ENCODE measurements around the gene PBX1.

Gene PBX1

GRCh38 chr1:164706606-164706987, 147.6 kb downstream of the PBX1 start:
- Mint-ChIP-seq H3K27ac (no peak overlapping the region), H3K4me3 (no peak overlapping the region), H3K36me3 (ENCODE audit: low read depth) (no peaks in the 10 kb centered on the region), H3K4me1 (ENCODE audit: low read depth) (no peaks in the 10 kb centered on the region), H3K9me3 (no peaks in the 10 kb centered on the region), H3K27me3 (no peaks in the 10 kb centered on the region)

GRCh38 chr1:164707868-164708331, 148.9 kb downstream of the PBX1 start:
- Mint-ChIP-seq H3K9me3 (no peaks in the 10 kb centered on the region), H3K4me1 (ENCODE audit: low read depth) (no peaks in the 10 kb centered on the region), H3K4me3 (no peak overlapping the region), H3K27ac (no peak overlapping the region), H3K27me3 (no peaks in the 10 kb centered on the region), H3K36me3 (ENCODE audit: low read depth) (no peaks in the 10 kb centered on the region)

DNA sequence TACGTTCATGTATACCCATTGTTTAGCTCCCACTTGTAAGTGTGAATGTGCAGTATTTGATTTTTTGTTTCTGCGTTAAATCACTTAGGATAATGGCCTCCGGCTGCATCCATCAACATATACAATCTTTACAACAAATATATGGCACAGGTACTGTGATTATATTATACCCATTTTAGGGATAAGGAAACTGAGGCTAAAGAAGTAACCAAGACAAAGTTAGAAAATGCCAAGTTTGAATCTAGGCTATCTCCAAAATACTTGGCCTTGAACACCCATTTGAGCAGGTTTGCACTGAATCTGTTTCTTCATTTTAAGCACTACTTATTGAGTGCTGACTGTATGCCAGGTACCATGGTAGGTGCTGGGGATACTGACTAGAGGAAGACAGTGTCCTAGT, 149.6 kb downstream of the PBX1 start:
- H3K27me3 Mint-ChIP-seq = no peaks in the 10 kb centered on the region
- no peak overlapping the region for H3K4me3 Mint-ChIP-seq
- H3K4me1 Mint-ChIP-seq (ENCODE audit: low read depth) = no peaks in the 10 kb centered on the region
- H3K36me3 Mint-ChIP-seq (ENCODE audit: low read depth) = no peaks in the 10 kb centered on the region
- H3K9me3 Mint-ChIP-seq = no peaks in the 10 kb centered on the region
- no peak overlapping the region for H3K27ac Mint-ChIP-seq

DNA sequence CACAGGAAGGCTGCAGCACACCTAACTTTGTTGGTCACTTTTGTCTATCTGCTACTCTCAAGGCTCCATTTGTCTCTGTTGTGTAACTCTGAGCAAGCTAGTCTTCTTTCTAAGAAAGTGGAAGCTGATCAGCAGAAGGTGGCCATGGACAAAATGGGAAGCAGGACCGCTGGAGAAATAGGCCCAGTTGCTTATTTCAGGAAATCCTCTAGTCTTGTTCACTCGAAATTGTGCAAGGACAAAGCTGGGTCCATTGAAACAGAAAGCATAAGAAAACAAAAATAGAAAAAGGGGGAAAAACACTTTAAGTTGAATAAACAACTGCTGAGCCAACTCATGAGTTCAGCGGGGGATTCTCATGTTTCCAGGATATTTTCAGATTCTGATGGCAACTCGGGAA, 150.1 kb downstream of the PBX1 start:
- no peaks in the 10 kb centered on the region for H3K4me1 Mint-ChIP-seq (ENCODE audit: low read depth)
- no peaks in the 10 kb centered on the region for H3K9me3 Mint-ChIP-seq
- H3K27me3 Mint-ChIP-seq = no peaks in the 10 kb centered on the region
- no peak overlapping the region for H3K27ac Mint-ChIP-seq
- H3K36me3 Mint-ChIP-seq (ENCODE audit: low read depth) = no peaks in the 10 kb centered on the region
- no peak overlapping the region for H3K4me3 Mint-ChIP-seq

DNA sequence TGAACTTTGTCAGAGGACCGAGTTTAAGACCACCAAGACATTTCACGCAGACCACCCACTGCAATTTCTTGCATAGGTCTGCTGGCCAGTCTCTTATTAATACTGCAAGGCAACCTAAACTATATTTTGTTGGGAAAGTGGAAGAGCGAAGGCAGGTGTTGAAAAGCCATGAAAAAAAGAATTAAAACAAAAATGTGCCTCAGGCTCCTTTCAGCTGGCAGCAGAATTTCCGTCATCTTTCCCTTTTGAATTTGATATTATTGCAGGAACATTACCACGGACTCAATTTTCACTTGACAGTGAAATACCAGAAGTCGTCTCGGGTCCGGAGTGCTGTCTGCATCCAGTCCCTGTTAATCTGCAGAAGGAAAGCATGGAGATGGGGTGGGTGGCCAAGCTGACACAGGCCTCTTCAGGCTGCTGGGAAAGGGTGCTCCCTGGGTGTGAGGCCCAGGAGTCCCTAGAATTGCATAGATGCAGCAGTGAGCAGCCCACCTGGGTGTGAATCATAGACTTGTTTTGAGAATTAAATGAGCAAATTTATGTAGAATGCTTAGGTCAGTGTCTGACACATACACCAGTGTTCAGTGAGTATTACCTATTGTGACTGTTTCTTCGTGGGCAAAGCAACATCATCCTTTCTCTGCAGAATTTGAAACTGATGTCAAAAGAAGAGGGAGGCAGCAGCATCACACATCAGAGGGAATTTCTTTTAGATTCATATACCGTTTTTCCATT, 150.7 kb downstream of the PBX1 start:
- H3K9me3 Mint-ChIP-seq = no peaks in the 10 kb centered on the region
- no peaks in the 10 kb centered on the region for H3K36me3 Mint-ChIP-seq (ENCODE audit: low read depth)
- no peak overlapping the region for H3K27ac Mint-ChIP-seq

DNA sequence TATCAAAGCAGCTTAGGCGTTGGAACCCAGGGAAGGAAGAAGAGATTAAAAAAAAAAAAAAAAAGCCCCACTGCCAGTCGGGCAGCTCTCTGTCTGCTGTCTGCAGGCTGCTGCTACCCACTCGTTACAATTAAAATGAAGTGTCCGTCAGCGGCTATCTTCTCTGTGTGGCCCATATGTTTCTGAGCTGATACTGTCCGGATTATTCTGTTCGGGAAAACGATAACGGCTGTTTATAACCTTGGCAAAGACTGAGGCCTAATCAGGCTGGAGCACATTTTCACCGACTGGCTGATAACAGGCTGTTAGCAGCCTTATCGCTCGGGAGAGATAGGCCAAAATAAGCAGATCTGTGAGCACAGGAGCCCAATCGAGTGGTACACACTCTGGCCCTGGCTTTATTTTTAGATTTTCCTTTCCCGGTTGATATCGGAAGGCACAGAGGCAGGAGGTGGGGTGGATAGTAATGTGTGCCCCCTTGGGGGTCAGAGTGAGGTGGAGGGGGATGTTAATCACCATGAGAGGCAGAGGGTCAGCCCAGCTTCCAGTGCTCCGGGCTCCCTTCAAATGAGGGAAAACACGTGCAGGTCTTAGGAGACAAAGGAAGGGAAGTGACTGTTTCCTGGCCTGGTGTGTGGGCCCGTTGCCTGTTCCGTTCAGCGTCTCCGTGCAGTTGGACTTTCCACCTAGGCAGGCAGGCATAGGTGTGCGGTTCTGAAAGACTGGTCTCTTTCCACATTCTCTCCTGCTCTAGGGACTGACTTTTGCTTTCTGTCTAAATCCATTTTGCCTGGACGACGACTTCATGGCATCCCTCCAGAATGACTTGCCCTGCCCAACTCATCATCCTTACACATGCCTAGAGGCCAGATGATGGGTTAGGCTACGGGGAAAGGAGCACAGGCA, 153.4 kb downstream of the PBX1 start:
- no peaks in the 10 kb centered on the region for H3K4me1 Mint-ChIP-seq (ENCODE audit: low read depth)

More for the DNA sequence above, 150.7 kb downstream of the PBX1 start:
- H3K27me3 Mint-ChIP-seq = no peaks in the 10 kb centered on the region
- no peaks in the 10 kb centered on the region for H3K4me1 Mint-ChIP-seq (ENCODE audit: low read depth)
- H3K4me3 Mint-ChIP-seq = no peak overlapping the region

DNA sequence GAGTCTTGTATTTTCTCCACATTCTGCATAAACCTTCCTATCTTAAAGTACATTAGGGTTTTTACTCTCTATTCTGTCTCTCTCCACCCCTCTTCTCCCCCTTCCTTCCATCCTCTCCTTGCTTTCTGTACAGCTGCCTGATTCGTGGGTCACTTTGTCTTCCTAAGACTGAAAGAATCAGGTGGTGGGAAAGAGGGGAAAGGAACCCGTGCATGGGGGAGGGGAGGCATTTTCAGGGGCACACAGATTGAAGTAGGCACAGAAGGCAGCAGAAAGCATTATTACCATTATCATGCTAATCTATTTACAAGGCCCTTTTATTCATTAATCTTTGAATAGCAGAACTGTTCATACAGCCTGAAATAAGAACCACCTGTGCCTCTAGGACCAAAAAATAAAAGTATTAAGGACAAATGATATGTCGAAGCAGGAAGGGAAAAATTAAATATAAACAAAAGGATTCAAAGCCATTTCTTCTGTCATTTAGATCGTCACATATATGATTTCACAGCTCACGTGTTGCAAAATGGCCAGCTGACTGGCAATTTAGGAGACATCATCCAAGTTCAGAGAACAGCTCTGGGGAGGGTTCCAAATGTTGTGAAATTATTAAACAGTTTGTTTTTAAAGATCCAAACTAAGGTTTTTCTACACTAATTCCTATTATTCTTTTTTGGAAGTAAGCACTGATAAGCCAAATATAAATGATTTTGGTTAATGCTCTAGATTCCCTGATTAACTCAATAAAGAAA, 154.6 kb downstream of the PBX1 start:
- no peak overlapping the region for H3K27ac Mint-ChIP-seq
- no peaks in the 10 kb centered on the region for H3K36me3 Mint-ChIP-seq (ENCODE audit: low read depth)
- no peaks in the 10 kb centered on the region for H3K4me1 Mint-ChIP-seq (ENCODE audit: low read depth)
- H3K27me3 Mint-ChIP-seq = peaks cover 6% of the 10 kb centered on the region
- H3K4me3 Mint-ChIP-seq = no peak overlapping the region
- no peaks in the 10 kb centered on the region for H3K9me3 Mint-ChIP-seq

More for the DNA sequence above, 153.4 kb downstream of the PBX1 start:
- no peak overlapping the region for H3K4me3 Mint-ChIP-seq
- H3K9me3 Mint-ChIP-seq = no peaks in the 10 kb centered on the region
- no peaks in the 10 kb centered on the region for H3K36me3 Mint-ChIP-seq (ENCODE audit: low read depth)
- no peak overlapping the region for H3K27ac Mint-ChIP-seq
- H3K27me3 Mint-ChIP-seq = peaks cover 6% of the 10 kb centered on the region

- no peaks in the 10 kb centered on the region for H3K36me3 Mint-ChIP-seq (ENCODE audit: low read depth)
- no peak overlapping the region for H3K27ac Mint-ChIP-seq
- peaks cover 9% of the 10 kb centered on the region for H3K4me1 Mint-ChIP-seq (ENCODE audit: low read depth)
- H3K4me3 Mint-ChIP-seq = no peak overlapping the region
- H3K9me3 Mint-ChIP-seq = no peaks in the 10 kb centered on the region
- peaks cover 6% of the 10 kb centered on the region for H3K27me3 Mint-ChIP-seq
Observed at GRCh38 chr1:164716992-164717703, 158.2 kb downstream of the PBX1 start.

DNA sequence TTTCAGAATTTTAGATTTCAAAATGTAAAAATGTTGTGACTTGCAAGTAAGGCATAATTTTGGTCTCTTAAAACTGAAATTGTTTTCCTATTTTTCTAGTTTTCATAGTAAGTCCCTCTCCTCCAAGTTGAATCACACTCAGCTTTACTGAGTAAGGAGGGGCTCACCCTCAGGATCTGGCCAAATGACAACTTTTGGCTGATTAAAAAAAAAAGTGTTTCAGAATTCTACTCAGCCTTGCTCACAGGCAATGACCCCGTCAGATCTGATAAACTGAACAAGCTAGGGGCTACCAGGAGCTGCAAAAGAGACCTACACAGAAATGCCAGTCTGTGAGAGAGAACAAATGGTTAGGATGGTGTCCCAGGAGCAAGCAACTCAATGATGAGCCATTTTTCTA, 159.8 kb downstream of the PBX1 start:
- Mint-ChIP-seq H3K36me3 (ENCODE audit: low read depth) (no peaks in the 10 kb centered on the region), H3K27ac (no peak overlapping the region), H3K27me3 (peaks cover 6% of the 10 kb centered on the region), H3K9me3 (no peaks in the 10 kb centered on the region), H3K4me1 (ENCODE audit: low read depth) (peaks cover 9% of the 10 kb centered on the region), H3K4me3 (no peak overlapping the region)

- Mint-ChIP-seq H3K27me3 (peaks cover 6% of the 10 kb centered on the region), H3K27ac (no peak overlapping the region), H3K9me3 (no peaks in the 10 kb centered on the region), H3K4me1 (ENCODE audit: low read depth) (peaks cover 9% of the 10 kb centered on the region), H3K36me3 (ENCODE audit: low read depth) (no peaks in the 10 kb centered on the region), H3K4me3 (no peak overlapping the region)
Observed at GRCh38 chr1:164719676-164720439, 160.9 kb downstream of the PBX1 start.

- no peak overlapping the region for H3K27ac Mint-ChIP-seq
Observed at GRCh38 chr1:164720440-164721227, 161.7 kb downstream of the PBX1 start.

GRCh38 chr1:164721228-164721496, 162.2 kb downstream of the PBX1 start:
- H3K4me3 Mint-ChIP-seq = no peak overlapping the region
- no peak overlapping the region for H3K27ac Mint-ChIP-seq
- H3K4me1 Mint-ChIP-seq (ENCODE audit: low read depth) = peaks cover 9% of the 10 kb centered on the region
- peaks cover 6% of the 10 kb centered on the region for H3K27me3 Mint-ChIP-seq
- no peaks in the 10 kb centered on the region for H3K9me3 Mint-ChIP-seq
- H3K36me3 Mint-ChIP-seq (ENCODE audit: low read depth) = no peaks in the 10 kb centered on the region

More at GRCh38 chr1:164720440-164721227, 161.7 kb downstream of the PBX1 start:
- Mint-ChIP-seq H3K4me3 (no peak overlapping the region), H3K9me3 (no peaks in the 10 kb centered on the region), H3K4me1 (ENCODE audit: low read depth) (peaks cover 9% of the 10 kb centered on the region), H3K27me3 (peaks cover 6% of the 10 kb centered on the region), H3K36me3 (ENCODE audit: low read depth) (no peaks in the 10 kb centered on the region)

- H3K4me1 Mint-ChIP-seq (ENCODE audit: low read depth) = peaks cover 9% of the 10 kb centered on the region
- H3K27ac Mint-ChIP-seq = no peak overlapping the region
- H3K4me3 Mint-ChIP-seq = no peak overlapping the region
- H3K9me3 Mint-ChIP-seq = no peaks in the 10 kb centered on the region
- no peaks in the 10 kb centered on the region for H3K27me3 Mint-ChIP-seq
- H3K36me3 Mint-ChIP-seq (ENCODE audit: low read depth) = no peaks in the 10 kb centered on the region
Observed at GRCh38 chr1:164723296-164723798, 164.4 kb downstream of the PBX1 start.
